ENCODE measurements around the gene DDX24. TPM values are rescaled to one million over a fixed set of nuclear protein-coding genes. Genes with fewer than 3 reads are reported as not detected.

DDX24 gene
- total RNA-seq, 1 donor from 2014 or later = 97.3 TPM

DNA sequence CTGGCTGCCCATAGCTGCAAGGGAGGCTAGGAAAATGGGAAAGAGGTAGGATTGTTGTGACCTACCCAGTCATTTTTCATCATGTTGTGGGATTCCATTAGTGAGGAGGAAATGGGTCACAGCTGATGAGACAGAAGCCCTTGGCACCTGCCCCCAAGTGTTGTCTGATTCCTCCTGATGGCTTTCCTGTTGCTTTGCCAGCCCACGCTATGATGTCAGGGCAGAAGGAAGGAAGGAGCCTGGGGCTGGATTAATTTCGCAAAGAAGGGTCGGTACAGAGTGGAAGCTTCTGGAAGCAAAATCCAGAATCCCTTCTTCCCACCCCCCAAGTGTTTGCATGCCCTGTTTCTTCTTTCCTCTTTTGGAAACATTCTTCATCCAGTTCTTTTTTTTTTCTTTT, 46.1 kb downstream of the DDX24 start:
- Histone ChIP-seq H3K27me3 (ENCODE audit: control insufficient read depth, insufficient read depth, low read length) (no peaks in the 10 kb centered on the region), H3K4me3 (ENCODE audit: low read depth, low read length) (no peak overlapping the region), H3K36me3 (ENCODE audit: control insufficient read depth, insufficient read depth, low read length) (no peaks in the 10 kb centered on the region)
- TF ChIP-seq, protein P1, sequence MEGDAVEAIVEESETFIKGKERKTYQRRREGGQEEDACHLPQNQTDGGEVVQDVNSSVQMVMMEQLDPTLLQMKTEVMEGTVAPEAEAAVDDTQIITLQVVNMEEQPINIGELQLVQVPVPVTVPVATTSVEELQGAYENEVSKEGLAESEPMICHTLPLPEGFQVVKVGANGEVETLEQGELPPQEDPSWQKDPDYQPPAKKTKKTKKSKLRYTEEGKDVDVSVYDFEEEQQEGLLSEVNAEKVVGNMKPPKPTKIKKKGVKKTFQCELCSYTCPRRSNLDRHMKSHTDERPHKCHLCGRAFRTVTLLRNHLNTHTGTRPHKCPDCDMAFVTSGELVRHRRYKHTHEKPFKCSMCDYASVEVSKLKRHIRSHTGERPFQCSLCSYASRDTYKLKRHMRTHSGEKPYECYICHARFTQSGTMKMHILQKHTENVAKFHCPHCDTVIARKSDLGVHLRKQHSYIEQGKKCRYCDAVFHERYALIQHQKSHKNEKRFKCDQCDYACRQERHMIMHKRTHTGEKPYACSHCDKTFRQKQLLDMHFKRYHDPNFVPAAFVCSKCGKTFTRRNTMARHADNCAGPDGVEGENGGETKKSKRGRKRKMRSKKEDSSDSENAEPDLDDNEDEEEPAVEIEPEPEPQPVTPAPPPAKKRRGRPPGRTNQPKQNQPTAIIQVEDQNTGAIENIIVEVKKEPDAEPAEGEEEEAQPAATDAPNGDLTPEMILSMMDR (IDR thresholded peaks at IDR 0.05; ENCODE audit: insufficient read depth, low read length, poor library complexity, severe bottlenecking) = no peak
- no peak for DNase-seq (ENCODE audit: low read depth)

DNA sequence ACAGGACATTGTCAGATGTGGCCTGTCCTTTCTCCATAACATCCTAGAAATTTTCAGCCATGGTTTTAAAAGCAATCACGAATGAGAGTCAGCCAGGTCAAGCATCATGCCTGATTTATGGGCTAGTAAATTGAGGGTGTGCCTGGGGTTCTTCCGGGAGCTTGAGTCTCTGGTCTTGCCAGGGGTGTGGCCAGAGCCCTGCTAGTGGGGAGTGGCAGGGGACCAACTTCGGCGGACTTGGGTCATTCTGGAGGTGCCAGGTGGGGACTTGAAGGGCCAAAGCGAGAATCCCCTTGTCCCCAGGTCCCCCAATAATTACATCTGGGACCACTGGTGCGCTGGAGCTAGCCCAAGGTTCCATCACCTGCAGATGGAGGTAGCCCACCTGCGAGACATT, 49.1 kb downstream of the DDX24 start:
- DNase-seq (ENCODE audit: low read depth) = no peak
- H3K4me3 ChIP-seq (ENCODE audit: low read depth, low read length) = no peak overlapping the region
- no peaks in the 10 kb centered on the region for H3K27me3 ChIP-seq (ENCODE audit: control insufficient read depth, insufficient read depth, low read length)
- no peaks in the 10 kb centered on the region for H3K36me3 ChIP-seq (ENCODE audit: control insufficient read depth, insufficient read depth, low read length)
- TF ChIP-seq, protein P1 (IDR thresholded peaks at IDR 0.05; ENCODE audit: insufficient read depth, low read length, poor library complexity, severe bottlenecking) = no peak

DNA sequence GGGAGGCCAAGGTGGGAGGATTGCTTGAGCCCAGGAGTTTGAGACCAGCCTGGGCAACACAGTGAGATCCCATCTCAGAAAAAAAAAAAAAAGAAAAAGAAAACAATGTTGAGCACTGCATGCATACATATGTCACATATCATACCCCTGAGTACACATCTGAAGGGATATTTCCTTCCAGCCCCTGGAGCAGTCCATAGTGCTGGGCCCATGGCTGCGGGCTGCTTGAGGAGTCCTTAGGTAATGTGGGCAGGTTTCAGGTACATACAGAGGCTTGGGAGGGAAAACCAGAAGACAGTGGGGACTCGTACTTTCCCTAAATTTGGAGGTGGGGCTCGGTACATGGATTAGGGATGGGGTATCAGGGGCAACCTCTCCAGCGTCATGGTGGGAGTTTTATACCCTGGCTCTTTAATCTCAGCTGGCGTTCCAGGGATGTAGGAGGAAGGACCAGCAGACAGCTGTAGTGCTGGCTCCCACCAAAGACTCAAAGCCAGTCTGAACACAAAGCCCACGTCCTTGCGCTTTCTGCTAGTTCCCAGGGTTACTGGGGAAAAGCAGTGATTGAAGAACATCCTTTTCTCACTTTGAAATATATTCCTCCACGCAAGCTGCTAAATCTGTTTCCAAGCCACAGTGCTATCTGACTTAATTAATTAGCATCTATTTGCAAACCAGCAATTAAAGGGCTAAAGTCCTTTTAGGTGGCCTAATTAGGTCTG, 49.7 kb downstream of the DDX24 start:
- no peak overlapping the region for H3K4me3 ChIP-seq (ENCODE audit: low read depth, low read length)
- H3K36me3 ChIP-seq (ENCODE audit: control insufficient read depth, insufficient read depth, low read length) = no peaks in the 10 kb centered on the region
- no peaks in the 10 kb centered on the region for H3K27me3 ChIP-seq (ENCODE audit: control insufficient read depth, insufficient read depth, low read length)
- TF ChIP-seq, protein P1 (IDR thresholded peaks at IDR 0.05; ENCODE audit: insufficient read depth, low read length, poor library complexity, severe bottlenecking) = no peak
- DNase-seq (ENCODE audit: low read depth) = no peak

DNA sequence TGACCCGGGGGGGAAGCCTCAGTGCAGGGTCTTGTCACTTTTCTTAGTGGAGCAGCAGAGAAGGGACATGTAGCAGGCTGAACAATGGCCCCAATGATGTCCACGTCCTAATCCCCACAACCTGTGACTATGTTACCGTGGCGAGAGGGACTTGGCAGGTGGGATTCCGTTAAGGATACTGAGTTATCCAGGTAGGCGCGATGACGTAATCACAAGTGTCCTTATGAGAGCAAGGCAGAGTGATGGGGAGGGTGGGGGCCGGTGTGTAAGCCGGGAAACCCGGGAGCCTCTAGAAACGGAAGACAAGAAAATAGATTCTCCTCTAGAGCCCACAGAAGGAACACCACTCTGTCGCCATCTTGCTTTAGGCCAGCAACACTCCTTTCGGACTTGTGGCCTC, 50.4 kb downstream of the DDX24 start:
- Histone ChIP-seq H3K27me3 (ENCODE audit: control insufficient read depth, insufficient read depth, low read length) (no peaks in the 10 kb centered on the region), H3K36me3 (ENCODE audit: control insufficient read depth, insufficient read depth, low read length) (no peaks in the 10 kb centered on the region), H3K4me3 (ENCODE audit: low read depth, low read length) (no peak overlapping the region)
- TF ChIP-seq, protein P1 (IDR thresholded peaks at IDR 0.05; ENCODE audit: insufficient read depth, low read length, poor library complexity, severe bottlenecking) = no peak
- no peak for DNase-seq (ENCODE audit: low read depth)

DNA sequence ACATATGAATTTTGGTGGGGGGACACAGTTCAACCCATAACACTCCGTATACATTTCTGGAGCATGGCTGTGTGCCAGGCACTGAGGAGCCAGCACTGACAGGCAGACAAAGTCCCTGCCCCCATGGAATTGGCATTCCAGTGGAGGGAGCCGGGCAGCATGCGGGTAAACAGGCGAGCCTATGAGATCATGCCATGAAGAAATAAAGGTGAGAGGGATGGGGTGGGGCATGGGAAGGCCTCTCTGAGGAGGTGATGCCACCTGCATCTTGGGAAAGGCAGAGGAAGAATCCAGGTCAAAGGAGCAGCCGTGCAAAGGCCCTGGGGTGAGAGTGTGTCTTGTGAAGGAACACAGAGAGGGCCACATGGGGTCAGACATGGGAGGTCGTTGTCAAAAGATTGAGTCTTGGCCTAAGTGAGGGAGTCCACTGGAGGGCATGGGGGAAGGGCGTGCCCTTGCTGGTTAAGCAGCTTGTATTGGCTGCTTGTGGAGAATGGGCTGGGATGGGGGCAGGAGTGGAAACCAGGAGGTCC, 51.3 kb downstream of the DDX24 start:
- no peak for DNase-seq (ENCODE audit: low read depth)
- Histone ChIP-seq H3K27me3 (ENCODE audit: control insufficient read depth, insufficient read depth, low read length) (no peaks in the 10 kb centered on the region), H3K4me3 (ENCODE audit: low read depth, low read length) (no peak overlapping the region), H3K36me3 (ENCODE audit: control insufficient read depth, insufficient read depth, low read length) (no peaks in the 10 kb centered on the region)
- TF ChIP-seq, protein P1 (IDR thresholded peaks at IDR 0.05; ENCODE audit: insufficient read depth, low read length, poor library complexity, severe bottlenecking) = no peak

DNA sequence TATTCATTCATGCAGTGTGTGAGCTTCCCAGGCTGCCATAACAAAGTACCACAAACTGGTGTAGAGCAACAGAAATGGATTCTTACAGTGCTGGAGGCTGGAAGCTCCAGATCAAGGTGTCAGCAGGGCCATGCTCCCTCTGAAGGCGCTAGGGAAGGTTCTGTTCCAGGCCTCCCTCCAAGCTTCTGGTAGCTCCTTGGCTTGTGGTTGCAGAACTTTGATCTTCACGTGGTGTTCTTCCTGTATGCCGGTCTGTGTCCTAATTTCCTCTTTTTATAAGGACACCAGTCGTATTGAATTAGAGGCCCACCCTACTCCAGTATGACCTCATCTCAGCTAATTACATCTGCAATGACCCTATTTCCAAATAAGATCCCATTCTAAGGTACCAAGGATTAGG, 51.7 kb downstream of the DDX24 start:
- Histone ChIP-seq H3K27me3 (ENCODE audit: control insufficient read depth, insufficient read depth, low read length) (no peaks in the 10 kb centered on the region), H3K36me3 (ENCODE audit: control insufficient read depth, insufficient read depth, low read length) (no peaks in the 10 kb centered on the region), H3K4me3 (ENCODE audit: low read depth, low read length) (no peak overlapping the region)
- no peak for DNase-seq (ENCODE audit: low read depth)
- TF ChIP-seq, protein P1 (IDR thresholded peaks at IDR 0.05; ENCODE audit: insufficient read depth, low read length, poor library complexity, severe bottlenecking) = no peak

All from kidney epithelial cell (primary cell).